Measurements from ENCODE around the gene PDLIM4. TPM values are rescaled to one million over a fixed set of nuclear protein-coding genes. Genes with fewer than 3 reads are reported as not detected.

The PDLIM4 gene
- polyA plus RNA-seq, 1 donor (not counting 4 experiments of a cell fraction or from before 2014, with no cell fraction given), result 38.3 TPM

GRCh38 chr5:132258102-132259068, 889 bp downstream of the PDLIM4 start:
- no peaks in the 10 kb centered on the region for H3K9me3 ChIP-seq (ENCODE audit: control insufficient read depth, low read depth, low read length)
- H3K4me1 ChIP-seq (ENCODE audit: control insufficient read depth, extremely low read depth, insufficient read depth, low read length), result peaks cover 48% of the 10 kb centered on the region
- no peak for DNase-seq (ENCODE audit: low read depth, low spot score)
- peak overlapping the region; percentile 100 for H3K4me2 ChIP-seq (ENCODE audit: control insufficient read depth, extremely low read depth, insufficient read depth, low read depth, low read length)
- H3K9me1 ChIP-seq (ENCODE audit: control insufficient read depth, extremely low read depth, insufficient read depth, low read length), result peaks cover 2% of the 10 kb centered on the region
- H3K27ac ChIP-seq (ENCODE audit: control insufficient read depth, insufficient read depth, low read length), result peak overlapping the region; percentile 81
- TF ChIP-seq CTCF (optimal IDR thresholded peaks at IDR 0.05 in 1 of 3, IDR thresholded peaks at IDR 0.05 in 1 of 3, conservative IDR thresholded peaks at IDR 0.05 in 1 of 3; ENCODE audit: extremely low read depth in 1 of 3, insufficient read depth in 2 of 3, low read length in 3 of 3) (no peak), EZH2 (IDR thresholded peaks at IDR 0.05; ENCODE audit: low read length) (no peak)
- H4K20me1 ChIP-seq (ENCODE audit: control insufficient read depth, extremely low read depth, insufficient read depth, low read length), result no peaks in the 10 kb centered on the region
- H2AFZ ChIP-seq (ENCODE audit: control insufficient read depth, low read length), result peak overlapping the region; percentile 33
- H3K27me3 ChIP-seq (ENCODE audit: control insufficient read depth, extremely low read depth, insufficient read depth, low read length), result no peaks in the 10 kb centered on the region
- dilution Hi-C loops (cut with MboI; ENCODE audit: extremely low pct_ligation_motif_present, low sequenced_read_pairs), result no loop called here
- H3K36me3 ChIP-seq (ENCODE audit: control insufficient read depth in 2 of 2, extremely low read depth in 1 of 2, insufficient read depth in 2 of 2, low read length in 2 of 2), result peaks cover 10 to 17% of the 10 kb centered on the region in 2 experiments
- H3K79me2 ChIP-seq (ENCODE audit: control insufficient read depth, insufficient read depth, low read length), result peaks cover 29% of the 10 kb centered on the region
- H3K4me3 ChIP-seq (ENCODE audit: control insufficient read depth in 2 of 3, extremely low read depth in 1 of 3, insufficient read depth in 2 of 3, low read depth in 1 of 3, low read length in 3 of 3), result peak overlapping the region; percentile 74 to 95 (median 87)
- H3K9ac ChIP-seq (ENCODE audit: control insufficient read depth, extremely low read depth, insufficient read depth, low read length), result peak overlapping the region; percentile 94
- peak; percentile 13 for FAIRE-seq

GRCh38 chr5:132259069-132259851, 1.8 kb downstream of the PDLIM4 start:
- Histone ChIP-seq H3K4me1 (ENCODE audit: control insufficient read depth, extremely low read depth, insufficient read depth, low read length) (peaks cover 45% of the 10 kb centered on the region), H3K4me2 (ENCODE audit: control insufficient read depth, extremely low read depth, insufficient read depth, low read depth, low read length) (peak overlapping the region; percentile 100), H3K9me1 (ENCODE audit: control insufficient read depth, extremely low read depth, insufficient read depth, low read length) (peaks cover 2% of the 10 kb centered on the region), H2AFZ (ENCODE audit: control insufficient read depth, low read length) (peak overlapping the region; percentile 65), H3K79me2 (ENCODE audit: control insufficient read depth, insufficient read depth, low read length) (peaks cover 29% of the 10 kb centered on the region), H4K20me1 (ENCODE audit: control insufficient read depth, extremely low read depth, insufficient read depth, low read length) (no peaks in the 10 kb centered on the region), H3K36me3 (ENCODE audit: control insufficient read depth in 2 of 2, extremely low read depth in 1 of 2, insufficient read depth in 2 of 2, low read length in 2 of 2) (peaks cover 12 to 21% of the 10 kb centered on the region in 2 experiments), H3K27me3 (ENCODE audit: control insufficient read depth, extremely low read depth, insufficient read depth, low read length) (no peaks in the 10 kb centered on the region), H3K9me3 (ENCODE audit: control insufficient read depth, low read depth, low read length) (no peaks in the 10 kb centered on the region), H3K27ac (ENCODE audit: control insufficient read depth, insufficient read depth, low read length) (peak overlapping the region; percentile 81), H3K9ac (ENCODE audit: control insufficient read depth, extremely low read depth, insufficient read depth, low read length) (peak overlapping the region; percentile 94), H3K4me3 (ENCODE audit: control insufficient read depth in 2 of 3, extremely low read depth in 1 of 3, insufficient read depth in 2 of 3, low read depth in 1 of 3, low read length in 3 of 3) (peak overlapping the region; percentile 74 to 95 (median 87))
- DNase-seq (ENCODE audit: low read depth, low spot score) (no peak), FAIRE-seq (peak; percentile 93)
- dilution Hi-C loops (cut with MboI; ENCODE audit: extremely low pct_ligation_motif_present, low sequenced_read_pairs), result no loop called here
- TF ChIP-seq EZH2 (IDR thresholded peaks at IDR 0.05; ENCODE audit: low read length) (no peak), CTCF (optimal IDR thresholded peaks at IDR 0.05 in 1 of 3, IDR thresholded peaks at IDR 0.05 in 1 of 3, conservative IDR thresholded peaks at IDR 0.05 in 1 of 3; ENCODE audit: extremely low read depth in 1 of 3, insufficient read depth in 2 of 3, low read length in 3 of 3) (no peak)

All from keratinocyte (primary cell).